IPS-11a (cell line): ENCODE measurements around the gene ATPAF2.
A peak's percentile ranks its signal among the peaks of the same experiment; 100 is the strongest.

ENCODE experiments used
- H3K4me3 ChIP-seq: one replicate; pipeline ENCODE4 v1.5.1; 2013; ENCODE audit warnings: low read depth, low read length, control low read depth

The ATPAF2 gene

GRCh38 chr17:18040261-18040858, 1.4 kb upstream of the ATPAF2 start:
- H3K4me3 ChIP-seq = peak overlapping the region; percentile 63

- peak overlapping the region; percentile 63 for H3K4me3 ChIP-seq
Observed at GRCh38 chr17:18039535-18040260, 730 bp upstream of the ATPAF2 start.

- peak overlapping the region; percentile 85 for H3K4me3 ChIP-seq
Observed at GRCh38 chr17:18038149-18038850, 668 bp downstream of the ATPAF2 start.

- no peak overlapping the region for H3K4me3 ChIP-seq
Observed at GRCh38 chr17:18037486-18037885, 1.5 kb downstream of the ATPAF2 start.

GRCh38 chr17:18035704-18036103, 3.3 kb downstream of the ATPAF2 start:
- no peak overlapping the region for H3K4me3 ChIP-seq

GRCh38 chr17:18033442-18034099, 5.4 kb downstream of the ATPAF2 start:
- no peak overlapping the region for H3K4me3 ChIP-seq

- no peak overlapping the region for H3K4me3 ChIP-seq
Observed at GRCh38 chr17:18031955-18032354, 7.0 kb downstream of the ATPAF2 start.

- H3K4me3 ChIP-seq = no peak overlapping the region
Observed at GRCh38 chr17:18028952-18029540, 9.9 kb downstream of the ATPAF2 start.

GRCh38 chr17:18028114-18028951, 10.6 kb downstream of the ATPAF2 start:
- no peak overlapping the region for H3K4me3 ChIP-seq

GRCh38 chr17:18027280-18027679, 11.7 kb downstream of the ATPAF2 start:
- no peak overlapping the region for H3K4me3 ChIP-seq

- no peak overlapping the region for H3K4me3 ChIP-seq
Observed at GRCh38 chr17:18025945-18026776, 12.8 kb downstream of the ATPAF2 start.

GRCh38 chr17:18025241-18025944, 13.6 kb downstream of the ATPAF2 start:
- no peak overlapping the region for H3K4me3 ChIP-seq

GRCh38 chr17:18021372-18021771, 17.6 kb downstream of the ATPAF2 start:
- H3K4me3 ChIP-seq = no peak overlapping the region

- H3K4me3 ChIP-seq = no peak overlapping the region
Observed at GRCh38 chr17:18020971-18021370, 18.0 kb downstream of the ATPAF2 start.

GRCh38 chr17:18019838-18020154, 19.2 kb downstream of the ATPAF2 start:
- H3K4me3 ChIP-seq = no peak overlapping the region

- no peak overlapping the region for H3K4me3 ChIP-seq
Observed at GRCh38 chr17:18018411-18018921, 20.5 kb downstream of the ATPAF2 start.

GRCh38 chr17:18017958-18018357, 21.0 kb downstream of the ATPAF2 start:
- no peak overlapping the region for H3K4me3 ChIP-seq

GRCh38 chr17:18016426-18016825, 22.5 kb downstream of the ATPAF2 start:
- H3K4me3 ChIP-seq = no peak overlapping the region

- H3K4me3 ChIP-seq = no peak overlapping the region
Observed at GRCh38 chr17:18015593-18015992, 23.4 kb downstream of the ATPAF2 start.
